ENCODE measurements around the gene SLC17A5. TPM values are rescaled to one million over a fixed set of nuclear protein-coding genes. Genes with fewer than 3 reads are reported as not detected.

The SLC17A5 gene
- total and polyA plus RNA-seq, 2 experiments from 2014 or later, result 5.4 to 17.8 TPM

DNA sequence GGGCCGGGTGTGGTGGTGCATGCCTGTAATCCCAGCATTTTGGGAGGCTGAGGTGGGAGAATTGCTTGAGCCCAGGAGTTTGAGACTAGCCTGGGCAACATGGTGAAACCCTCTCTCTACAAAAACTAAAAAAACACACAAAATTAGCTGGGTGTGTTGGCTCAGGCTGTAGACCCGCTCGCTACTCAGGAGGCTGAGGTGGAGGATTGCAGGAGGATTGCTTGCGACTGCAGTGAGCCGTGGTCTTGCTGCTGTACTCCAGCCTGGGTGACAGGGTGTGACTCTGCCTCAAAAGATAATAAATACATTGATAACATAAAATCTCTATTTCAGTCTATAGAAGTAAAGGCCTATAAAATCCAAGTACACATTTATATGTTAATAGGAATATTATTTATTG, 49.3 kb downstream of the SLC17A5 start:
- no peaks in the 10 kb centered on the region for H3K9me3 ChIP-seq (ENCODE audit: low read depth)
- no peak overlapping the region for H3K27ac ChIP-seq
- no peaks in the 10 kb centered on the region for H3K36me3 ChIP-seq

DNA sequence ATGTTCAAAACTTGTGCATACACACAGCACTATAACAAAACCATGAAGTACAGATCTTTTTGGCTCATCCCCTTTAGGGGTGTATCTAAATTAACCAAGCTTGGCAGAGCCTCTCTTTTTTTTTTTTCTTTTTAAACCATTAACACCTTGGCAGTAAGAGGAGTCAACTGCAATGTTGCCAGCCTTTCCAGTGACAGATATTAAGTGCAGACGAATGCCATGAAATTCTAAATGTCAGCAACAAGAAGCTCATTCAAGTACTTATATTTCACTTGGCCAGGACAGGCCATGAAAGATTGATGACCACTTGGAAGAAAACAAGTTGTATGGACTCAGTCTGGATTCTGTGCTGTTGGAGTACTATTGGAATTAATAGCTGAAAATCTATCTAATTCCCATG, 49.8 kb downstream of the SLC17A5 start:
- TF ChIP-seq, protein P1, sequence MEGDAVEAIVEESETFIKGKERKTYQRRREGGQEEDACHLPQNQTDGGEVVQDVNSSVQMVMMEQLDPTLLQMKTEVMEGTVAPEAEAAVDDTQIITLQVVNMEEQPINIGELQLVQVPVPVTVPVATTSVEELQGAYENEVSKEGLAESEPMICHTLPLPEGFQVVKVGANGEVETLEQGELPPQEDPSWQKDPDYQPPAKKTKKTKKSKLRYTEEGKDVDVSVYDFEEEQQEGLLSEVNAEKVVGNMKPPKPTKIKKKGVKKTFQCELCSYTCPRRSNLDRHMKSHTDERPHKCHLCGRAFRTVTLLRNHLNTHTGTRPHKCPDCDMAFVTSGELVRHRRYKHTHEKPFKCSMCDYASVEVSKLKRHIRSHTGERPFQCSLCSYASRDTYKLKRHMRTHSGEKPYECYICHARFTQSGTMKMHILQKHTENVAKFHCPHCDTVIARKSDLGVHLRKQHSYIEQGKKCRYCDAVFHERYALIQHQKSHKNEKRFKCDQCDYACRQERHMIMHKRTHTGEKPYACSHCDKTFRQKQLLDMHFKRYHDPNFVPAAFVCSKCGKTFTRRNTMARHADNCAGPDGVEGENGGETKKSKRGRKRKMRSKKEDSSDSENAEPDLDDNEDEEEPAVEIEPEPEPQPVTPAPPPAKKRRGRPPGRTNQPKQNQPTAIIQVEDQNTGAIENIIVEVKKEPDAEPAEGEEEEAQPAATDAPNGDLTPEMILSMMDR (IDR thresholded peaks at IDR 0.05; ENCODE audit: low read depth, low read length), result no peak
- no peak overlapping the region for H3K4me3 ChIP-seq
- DNase-seq (ENCODE audit: low read depth in 1 of 2, low spot score in 1 of 2), result peak in 1 of 2 donors; percentile 38
- no peaks in the 10 kb centered on the region for H3K4me1 ChIP-seq (ENCODE audit: low read depth)
- no peak overlapping the region for H3K27ac ChIP-seq
- H3K27me3 ChIP-seq, result no peaks in the 10 kb centered on the region
- H3K36me3 ChIP-seq, result no peaks in the 10 kb centered on the region
- no peaks in the 10 kb centered on the region for H3K9me3 ChIP-seq (ENCODE audit: low read depth)

More for the DNA sequence above, 49.3 kb downstream of the SLC17A5 start:
- H3K4me1 ChIP-seq (ENCODE audit: low read depth), result no peaks in the 10 kb centered on the region
- DNase-seq (ENCODE audit: low read depth in 1 of 2, low spot score in 1 of 2), result no peak
- TF ChIP-seq, protein P1 (IDR thresholded peaks at IDR 0.05; ENCODE audit: low read depth, low read length), result no peak
- H3K4me3 ChIP-seq, result no peak overlapping the region
- no peaks in the 10 kb centered on the region for H3K27me3 ChIP-seq

DNA sequence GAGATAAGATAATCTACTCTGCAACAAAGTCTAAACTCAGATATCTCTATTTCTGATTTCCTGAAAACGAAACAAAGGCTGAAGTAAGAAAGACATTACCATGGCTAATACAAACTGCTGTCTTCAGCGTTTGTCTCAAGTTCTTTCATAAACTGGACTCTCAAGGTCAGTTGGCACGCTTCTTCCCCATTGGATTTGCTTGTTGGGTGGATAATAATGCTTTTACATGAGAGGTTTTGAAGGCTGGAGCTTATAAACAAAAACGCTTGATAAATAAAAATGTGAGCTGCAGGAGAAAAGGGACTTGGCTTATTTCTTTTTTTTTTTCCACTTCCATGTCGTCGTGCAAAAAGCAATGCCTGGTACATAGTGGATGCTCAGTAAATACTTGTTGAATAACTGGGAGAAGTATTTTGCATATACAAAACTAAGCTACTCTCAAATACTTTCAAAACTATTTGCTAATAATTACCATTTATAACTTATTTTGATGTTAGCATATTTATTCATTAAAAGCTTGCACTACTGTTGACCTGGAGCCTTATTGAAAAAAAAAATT, 67.3 kb downstream of the SLC17A5 start:
- Histone ChIP-seq H3K36me3 (no peaks in the 10 kb centered on the region), H3K27ac (peak overlapping the region; percentile 53), H3K4me3 (no peak overlapping the region), H3K9me3 (ENCODE audit: low read depth) (no peaks in the 10 kb centered on the region), H3K27me3 (no peaks in the 10 kb centered on the region), H3K4me1 (ENCODE audit: low read depth) (peaks cover 9% of the 10 kb centered on the region)
- TF ChIP-seq, protein P1 (IDR thresholded peaks at IDR 0.05; ENCODE audit: low read depth, low read length), result no peak
- peak in 1 of 2 donors; percentile 51 for DNase-seq (ENCODE audit: low read depth in 1 of 2, low spot score in 1 of 2)

DNA sequence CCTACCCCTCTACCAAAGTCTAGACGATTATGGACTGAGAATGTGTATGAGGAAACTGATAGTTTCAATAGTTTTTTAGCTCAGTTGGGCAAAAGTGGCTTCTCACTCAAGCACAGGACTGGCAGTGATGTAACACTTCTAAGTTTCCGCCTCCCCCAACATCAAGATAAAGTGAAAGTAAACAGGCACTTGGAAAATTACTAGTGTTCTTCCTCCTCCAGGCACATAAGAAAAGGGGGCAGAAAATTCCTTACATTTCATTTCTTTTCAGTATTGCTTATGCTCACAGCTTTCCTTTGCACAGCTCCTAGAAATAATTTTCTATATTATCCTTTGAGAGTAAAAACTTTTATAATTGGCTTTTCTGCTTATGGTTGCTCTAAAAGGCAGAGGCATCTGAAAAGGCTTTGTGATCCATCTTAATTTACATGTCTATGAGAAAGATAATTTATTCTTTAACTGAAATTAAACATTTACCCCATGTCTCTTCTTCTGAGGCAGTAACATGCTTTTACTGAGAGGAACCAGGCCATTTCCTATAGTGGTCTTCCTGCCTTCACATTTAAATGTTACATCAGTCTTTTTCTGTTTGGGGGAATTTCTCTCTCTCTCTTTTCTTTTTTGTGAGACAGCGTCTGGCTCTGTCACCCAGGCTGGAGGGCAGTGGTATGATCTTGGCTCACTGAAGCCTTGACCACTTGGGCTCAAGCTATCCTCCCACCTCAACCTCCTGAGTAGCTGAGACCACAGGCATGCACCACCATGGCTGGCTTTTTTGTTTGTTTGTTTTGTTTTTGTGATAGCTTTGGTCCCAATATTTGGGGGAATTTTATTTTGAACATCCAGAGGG, 68.0 kb downstream of the SLC17A5 start:
- peak overlapping the region; percentile 53 for H3K27ac ChIP-seq
- TF ChIP-seq, protein P1 (IDR thresholded peaks at IDR 0.05; ENCODE audit: low read depth, low read length), result no peak
- no peaks in the 10 kb centered on the region for H3K27me3 ChIP-seq
- no peaks in the 10 kb centered on the region for H3K36me3 ChIP-seq
- no peaks in the 10 kb centered on the region for H3K9me3 ChIP-seq (ENCODE audit: low read depth)
- DNase-seq (ENCODE audit: low read depth in 1 of 2, low spot score in 1 of 2), result peak; percentile 27 to 84
- H3K4me3 ChIP-seq, result no peak overlapping the region
- peaks cover 9% of the 10 kb centered on the region for H3K4me1 ChIP-seq (ENCODE audit: low read depth)

DNA sequence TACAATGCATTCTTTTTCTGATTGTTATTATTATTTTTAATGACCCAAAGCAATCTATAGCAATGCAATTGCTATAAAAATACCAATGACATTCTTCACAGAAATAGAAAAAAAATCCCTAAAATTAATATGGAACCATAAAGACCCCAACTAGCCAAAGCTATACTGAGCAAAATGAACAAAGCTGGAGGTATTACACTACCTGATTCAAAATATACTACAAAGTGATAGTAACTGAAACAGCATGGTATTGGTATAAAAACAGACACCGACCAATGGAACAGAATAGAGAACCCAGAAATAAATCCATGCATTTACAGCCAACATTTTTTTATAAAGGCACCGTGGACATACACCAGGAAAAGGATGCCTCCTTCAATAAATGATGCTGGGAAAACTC, 72.5 kb downstream of the SLC17A5 start:
- Histone ChIP-seq H3K36me3 (no peaks in the 10 kb centered on the region), H3K4me3 (no peak overlapping the region), H3K27ac (no peak overlapping the region), H3K4me1 (ENCODE audit: low read depth) (peaks cover 28% of the 10 kb centered on the region), H3K27me3 (no peaks in the 10 kb centered on the region), H3K9me3 (ENCODE audit: low read depth) (no peaks in the 10 kb centered on the region)
- DNase-seq (ENCODE audit: low read depth in 1 of 2, low spot score in 1 of 2), result no peak
- TF ChIP-seq, protein P1 (IDR thresholded peaks at IDR 0.05; ENCODE audit: low read depth, low read length), result no peak
